ENCODE data around the gene CXCR1. TPM values are rescaled to one million over a fixed set of nuclear protein-coding genes. Genes with fewer than 3 reads are reported as not detected.

The CXCR1 gene
- polyA plus RNA-seq, 1 of the 3 experiments (the other 2 are of a cell fraction), result not detected

- TF ChIP-seq MAX (IDR thresholded peaks at IDR 0.05; ENCODE audit: low read depth), result no peak
- TF ChIP-seq FOSL2 (IDR thresholded peaks at IDR 0.05; ENCODE audit: borderline replicate concordance, low read depth), result no peak
- no peak for TF ChIP-seq FOXM1 (IDR thresholded peaks at IDR 0.05; ENCODE audit: low read depth)
- no peak for TF ChIP-seq TAF1 (IDR thresholded peaks at IDR 0.05; ENCODE audit: borderline replicate concordance, low read depth, low read length)
- no peak for TF ChIP-seq TCF12 (IDR thresholded peaks at IDR 0.05)
Observed at GRCh38 chr2:218202266-218202665, 35.5 kb upstream of the CXCR1 start (continued).

GRCh38 chr2:218196974-218197373 lies 30.2 kb upstream of the CXCR1 start:
- Histone ChIP-seq H3K9ac (no peak overlapping the region), H3K9me3 (no peaks in the 10 kb centered on the region), H3K27me3 (ENCODE audit: insufficient read depth) (peaks cover 4% of the 10 kb centered on the region; the same call in 1 of the 2 replicates), H3F3A (replicated peaks; ENCODE audit: insufficient read depth) (no peaks in the 10 kb centered on the region), H3K79me2 (ENCODE audit: insufficient read depth) (no peaks in the 10 kb centered on the region), H3K9me2 (no peaks in the 10 kb centered on the region), H3K36me3 (replicated peaks in 1 of 2; ENCODE audit: control insufficient read depth in 1 of 2, insufficient read depth in 2 of 2, low read length in 1 of 2) (no peaks in the 10 kb centered on the region), H3K27ac (ENCODE audit: low read depth in 2 of 2, low read length in 1 of 2) (no peak overlapping the region), H4K20me1 (ENCODE audit: insufficient read depth) (no peaks in the 10 kb centered on the region), H2AFZ (ENCODE audit: low read depth) (no peak overlapping the region), H3K4me2 (no peak overlapping the region), H3K4me1 (ENCODE audit: control insufficient read depth in 1 of 2, insufficient read depth in 2 of 2, low read depth in 1 of 2, low read length in 1 of 2) (no peaks in the 10 kb centered on the region), H3K4me3 (ENCODE audit: low read depth in 2 of 2, low read length in 1 of 2) (no peak overlapping the region)
- WGBS (ENCODE audit: low lambda C conversion rate), result 61% methylated on average over 4 of the region's 4 CpGs
- CTCF ChIA-PET, result no interaction called here
- DNase-seq, result no peak
- POLR2A ChIA-PET, result no interaction called here
- TF ChIP-seq USF1 (IDR thresholded peaks at IDR 0.05; ENCODE audit: borderline replicate concordance, low read depth) (no peak), MXI1 (IDR thresholded peaks at IDR 0.05; ENCODE audit: low read depth, low read length) (no peak), FOXJ3 (CRISPR knock-in tag; IDR thresholded peaks at IDR 0.05) (no peak), SMC3 (IDR thresholded peaks at IDR 0.05; ENCODE audit: low read depth, low read length) (no peak), MAX (IDR thresholded peaks at IDR 0.05; ENCODE audit: low read depth) (no peak), TCF12 (IDR thresholded peaks at IDR 0.05) (no peak), EZH2phosphoT487 (IDR thresholded peaks at IDR 0.05; ENCODE audit: borderline replicate concordance, low read depth) (no peak)

- Histone ChIP-seq H3K36me3 (replicated peaks in 1 of 2; ENCODE audit: control insufficient read depth in 1 of 2, insufficient read depth in 2 of 2, low read length in 1 of 2) (no peaks in the 10 kb centered on the region), H3K79me2 (ENCODE audit: insufficient read depth) (no peaks in the 10 kb centered on the region), H3K9me2 (no peaks in the 10 kb centered on the region), H3K4me1 (ENCODE audit: control insufficient read depth in 1 of 2, insufficient read depth in 2 of 2, low read depth in 1 of 2, low read length in 1 of 2) (no peaks in the 10 kb centered on the region), H3K4me2 (no peak overlapping the region), H3K9ac (no peak overlapping the region), H3K9me3 (no peaks in the 10 kb centered on the region), H3K27ac (ENCODE audit: low read depth in 2 of 2, low read length in 1 of 2) (no peak overlapping the region), H3F3A (replicated peaks; ENCODE audit: insufficient read depth) (no peaks in the 10 kb centered on the region), H4K20me1 (ENCODE audit: insufficient read depth) (no peaks in the 10 kb centered on the region), H2AFZ (ENCODE audit: low read depth) (peak overlapping the region; percentile 68; the same call in 1 of the 2 replicates), H3K27me3 (ENCODE audit: insufficient read depth) (peaks cover 4% of the 10 kb centered on the region; the same call in 1 of the 2 replicates), H3K4me3 (ENCODE audit: low read depth in 2 of 2, low read length in 1 of 2) (no peak overlapping the region)
- no peak for DNase-seq
- WGBS (ENCODE audit: low lambda C conversion rate), result 82% methylated on average over 3 of the region's 3 CpGs
- POLR2A ChIA-PET, result interaction anchor here (0.6 kb wide), 1 partner anchor 48 kb away, joined by 4 read pairs; no protein-coding TSS in a partner anchor
- CTCF ChIA-PET, result no interaction called here
- TF ChIP-seq IRF3 (IDR thresholded peaks at IDR 0.05; ENCODE audit: low read depth, low read length) (no peak), MAX (IDR thresholded peaks at IDR 0.05; ENCODE audit: low read depth) (no peak), PBX3 (IDR thresholded peaks at IDR 0.05) (no peak), TCF12 (IDR thresholded peaks at IDR 0.05) (no peak), TAF1 (IDR thresholded peaks at IDR 0.05; ENCODE audit: borderline replicate concordance, low read depth, low read length) (no peak), FOSL2 (IDR thresholded peaks at IDR 0.05; ENCODE audit: borderline replicate concordance, low read depth) (no peak), SMC3 (IDR thresholded peaks at IDR 0.05; ENCODE audit: low read depth, low read length) (no peak), MXI1 (IDR thresholded peaks at IDR 0.05; ENCODE audit: low read depth, low read length) (no peak), GABPA (IDR thresholded peaks at IDR 0.05; ENCODE audit: low read depth) (no peak), EP300 (IDR thresholded peaks at IDR 0.05; ENCODE audit: borderline replicate concordance in 1 of 2, low read depth in 1 of 2, low read length in 1 of 2) (no peak), YY1 (IDR thresholded peaks at IDR 0.05; ENCODE audit: low read depth) (no peak), RAD21 (IDR thresholded peaks at IDR 0.05; ENCODE audit: low read length) (no peak), CHD2 (IDR thresholded peaks at IDR 0.05; ENCODE audit: low read length, partially characterized antibody) (no peak), RFX5 (IDR thresholded peaks at IDR 0.05; ENCODE audit: low read length) (no peak), EZH2phosphoT487 (IDR thresholded peaks at IDR 0.05; ENCODE audit: borderline replicate concordance, low read depth) (no peak), USF2 (IDR thresholded peaks at IDR 0.05; ENCODE audit: borderline replicate concordance, low read depth, low read length) (no peak)
Observed at GRCh38 chr2:218194880-218195279, 28.1 kb upstream of the CXCR1 start.

All from SK-N-SH (cell line).